NAMALWA (cell line): ENCODE results near the gene LYPD4.
A peak's percentile ranks its signal among the peaks of the same experiment; 100 is the strongest.
"Not testable (repeated sequence)": the region's sequence is repeated elsewhere in the genome, so short reads cannot be mapped to it uniquely, and the experiment has no call there.

Source experiments
- DNase-seq: peaks from one replicate; pipeline ENCODE4 v3.0.0-alpha.2; 2015; ENCODE audit warnings: low spot score

Gene LYPD4, protein sequence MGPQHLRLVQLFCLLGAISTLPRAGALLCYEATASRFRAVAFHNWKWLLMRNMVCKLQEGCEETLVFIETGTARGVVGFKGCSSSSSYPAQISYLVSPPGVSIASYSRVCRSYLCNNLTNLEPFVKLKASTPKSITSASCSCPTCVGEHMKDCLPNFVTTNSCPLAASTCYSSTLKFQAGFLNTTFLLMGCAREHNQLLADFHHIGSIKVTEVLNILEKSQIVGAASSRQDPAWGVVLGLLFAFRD

DNA sequence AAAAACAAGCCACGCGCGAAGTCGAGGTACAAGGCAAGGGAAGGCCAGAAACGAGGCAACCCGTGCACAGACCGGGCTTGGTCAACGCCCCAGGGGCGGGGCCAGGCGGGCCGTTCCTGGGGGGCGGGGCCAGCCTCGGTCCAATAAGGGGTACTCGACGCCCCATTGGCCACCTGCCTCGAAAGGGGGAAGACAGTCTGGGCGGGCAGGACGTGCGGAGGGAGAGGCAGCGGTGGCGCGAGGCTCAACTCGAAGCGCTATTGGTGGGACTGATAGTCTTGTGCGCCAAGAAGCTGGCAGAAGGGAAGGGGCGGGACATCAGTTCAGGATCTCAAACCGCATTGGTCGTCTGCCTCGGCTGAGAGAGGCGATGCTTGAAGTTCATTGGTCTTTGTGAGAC, at the start of gene LYPD4:
TSS of gene LYPD4 (minus strand) at position 83 of the 400 bp plus-strand sequence. CDS start 5,398 bp downstream, outside the sequence.
- peak; percentile 25 for DNase-seq

DNA sequence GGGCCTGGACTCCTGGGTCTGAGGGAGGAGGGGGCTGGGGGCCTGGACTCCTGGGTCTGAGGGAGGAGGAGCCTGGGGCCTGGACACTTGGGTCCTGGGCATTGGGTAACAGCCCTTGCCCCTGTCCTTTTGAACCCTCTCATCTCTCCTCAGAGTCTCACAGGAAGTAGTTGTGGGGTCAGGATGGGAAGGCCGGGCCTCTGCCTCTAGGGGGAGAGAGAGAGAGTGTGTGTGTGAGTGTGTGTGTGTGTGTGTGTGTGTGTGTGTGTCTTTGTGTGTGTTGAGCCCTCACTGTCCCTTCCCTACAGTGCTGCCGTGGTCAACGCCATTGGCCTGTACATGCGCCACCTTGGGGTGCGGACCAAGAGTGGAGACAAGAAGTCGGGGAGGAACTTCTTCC, 49.4 kb upstream of the LYPD4 start:
- DNase-seq, result no peak

DNA sequence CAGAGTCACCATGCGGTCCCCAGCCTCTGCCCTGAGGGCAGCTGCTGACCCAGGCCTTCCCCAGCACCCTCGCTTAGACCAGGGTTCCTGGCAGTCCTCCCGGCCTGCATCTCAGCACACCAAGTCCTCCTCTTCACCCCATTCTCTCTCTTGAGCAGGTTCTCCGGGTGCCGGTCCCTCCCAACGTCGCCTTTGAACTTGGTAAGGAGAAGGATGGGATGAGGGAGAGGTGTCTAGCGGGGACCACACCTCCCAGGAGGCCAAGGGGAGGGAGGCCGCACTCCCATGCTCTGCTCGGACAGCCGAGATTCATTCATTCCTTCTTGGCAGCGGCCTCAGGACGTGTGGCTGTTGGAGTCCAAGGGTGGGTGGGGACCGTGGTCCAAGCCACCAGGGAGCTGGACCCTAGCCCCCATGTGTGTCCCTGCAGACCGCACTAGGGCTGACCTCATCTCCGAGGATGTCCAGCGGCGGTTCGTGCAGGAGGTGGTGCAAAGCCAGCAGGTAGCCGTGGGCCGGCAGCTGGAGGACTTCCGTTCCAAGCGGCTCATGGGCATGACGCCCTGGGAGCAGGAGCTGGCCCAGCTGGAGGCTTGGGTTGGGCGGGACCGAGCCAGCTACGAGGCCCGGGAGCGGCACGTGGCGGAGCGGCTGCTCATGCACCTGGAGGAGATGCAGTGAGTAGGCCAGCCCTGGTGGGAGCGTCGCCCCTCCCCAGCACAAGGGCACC, 47.9 kb upstream of the LYPD4 start:
- no peak for DNase-seq

DNA sequence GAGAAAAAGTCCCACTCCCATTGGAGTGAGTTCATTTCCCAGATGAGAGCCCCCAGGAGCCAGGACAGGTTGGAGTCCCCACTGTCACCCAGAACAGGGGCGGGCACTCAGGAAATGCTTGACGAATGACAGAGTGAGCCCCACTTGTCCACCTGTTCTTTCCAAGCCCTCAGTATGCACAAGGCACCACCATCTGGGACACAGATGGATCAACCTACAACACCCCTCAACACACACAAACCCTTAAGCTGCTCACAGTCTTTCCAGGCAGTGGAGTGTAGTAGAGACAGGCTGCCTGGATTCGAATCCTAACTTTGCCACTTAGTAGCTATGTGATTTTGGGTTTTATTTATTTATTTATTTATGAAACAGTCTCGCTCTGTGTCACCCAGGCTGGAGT, 46.5 kb upstream of the LYPD4 start:
- DNase-seq, result no peak

DNA sequence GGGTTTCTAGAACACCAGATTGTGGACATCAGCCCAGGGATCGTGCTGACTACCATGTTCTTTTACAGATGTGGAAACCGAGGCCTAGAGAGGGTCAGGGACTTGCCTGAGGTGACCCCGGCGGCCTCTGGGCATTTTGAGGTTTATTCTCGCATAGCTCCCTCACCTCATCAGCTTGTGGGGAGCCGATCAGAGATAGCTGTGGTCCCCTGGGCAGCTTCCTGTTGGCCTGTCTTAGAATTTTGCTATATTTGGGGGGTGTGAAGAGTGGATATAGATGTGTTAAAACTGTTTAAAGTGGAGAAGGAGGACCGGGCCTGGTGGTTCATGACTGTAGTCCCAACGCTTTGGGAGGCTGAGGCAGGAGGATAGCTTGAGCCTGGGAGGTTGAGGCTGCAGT, 45.4 kb upstream of the LYPD4 start:
- no peak for DNase-seq

DNA sequence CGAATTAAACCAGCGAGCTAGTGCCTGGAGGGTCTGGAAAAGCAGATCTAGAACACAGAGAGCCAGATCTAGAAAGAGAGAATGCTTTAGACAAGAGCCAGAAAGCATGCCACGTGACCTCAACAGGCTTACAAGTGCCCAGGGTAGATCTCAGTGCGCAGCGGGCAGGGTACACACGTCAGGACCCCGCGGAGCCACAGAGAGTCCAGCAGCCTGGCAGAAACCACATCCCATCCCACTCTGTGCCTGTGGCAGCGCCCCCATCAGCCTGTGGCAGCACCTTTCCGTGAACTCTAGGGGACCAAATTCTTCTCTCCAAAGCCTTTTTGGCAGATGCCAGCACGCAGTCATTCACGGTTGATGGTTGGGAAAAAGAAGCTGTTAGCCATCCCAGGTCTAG, 44.4 kb upstream of the LYPD4 start:
- no peak for DNase-seq

DNA sequence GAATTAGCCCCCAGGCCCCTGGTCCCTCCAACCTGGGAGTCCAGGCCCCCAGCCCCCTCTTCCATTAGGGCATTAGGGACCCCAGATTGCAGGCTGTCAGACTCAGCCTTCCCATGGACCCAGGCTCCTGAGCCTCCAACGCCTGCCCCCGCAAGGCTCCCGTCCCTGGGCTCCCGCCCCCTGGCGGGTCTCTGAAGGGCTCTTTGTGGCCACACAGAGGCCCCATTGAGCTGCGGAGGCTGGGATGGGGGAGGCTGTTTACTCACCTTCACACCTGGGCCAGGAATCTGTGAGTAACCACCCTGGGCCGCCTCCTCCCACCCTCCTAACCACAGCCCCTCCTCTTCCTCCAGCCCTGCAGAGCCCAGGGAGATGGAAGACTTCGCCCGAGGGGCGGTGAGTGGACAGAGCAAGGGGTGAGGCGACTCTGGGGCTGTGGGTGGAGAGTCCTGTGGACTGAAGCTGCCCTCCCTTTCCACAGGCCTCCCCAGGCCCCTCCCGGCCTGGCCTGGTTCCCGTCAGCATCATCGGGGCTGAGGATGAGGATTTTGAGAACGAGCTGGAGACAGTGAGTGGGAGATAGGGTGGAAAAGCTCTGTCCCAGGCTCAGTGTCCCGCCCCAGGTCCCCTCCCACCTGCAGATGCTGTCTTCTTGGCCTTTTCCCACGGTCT, 43.4 kb upstream of the LYPD4 start:
- DNase-seq, result peak; percentile 59

DNA sequence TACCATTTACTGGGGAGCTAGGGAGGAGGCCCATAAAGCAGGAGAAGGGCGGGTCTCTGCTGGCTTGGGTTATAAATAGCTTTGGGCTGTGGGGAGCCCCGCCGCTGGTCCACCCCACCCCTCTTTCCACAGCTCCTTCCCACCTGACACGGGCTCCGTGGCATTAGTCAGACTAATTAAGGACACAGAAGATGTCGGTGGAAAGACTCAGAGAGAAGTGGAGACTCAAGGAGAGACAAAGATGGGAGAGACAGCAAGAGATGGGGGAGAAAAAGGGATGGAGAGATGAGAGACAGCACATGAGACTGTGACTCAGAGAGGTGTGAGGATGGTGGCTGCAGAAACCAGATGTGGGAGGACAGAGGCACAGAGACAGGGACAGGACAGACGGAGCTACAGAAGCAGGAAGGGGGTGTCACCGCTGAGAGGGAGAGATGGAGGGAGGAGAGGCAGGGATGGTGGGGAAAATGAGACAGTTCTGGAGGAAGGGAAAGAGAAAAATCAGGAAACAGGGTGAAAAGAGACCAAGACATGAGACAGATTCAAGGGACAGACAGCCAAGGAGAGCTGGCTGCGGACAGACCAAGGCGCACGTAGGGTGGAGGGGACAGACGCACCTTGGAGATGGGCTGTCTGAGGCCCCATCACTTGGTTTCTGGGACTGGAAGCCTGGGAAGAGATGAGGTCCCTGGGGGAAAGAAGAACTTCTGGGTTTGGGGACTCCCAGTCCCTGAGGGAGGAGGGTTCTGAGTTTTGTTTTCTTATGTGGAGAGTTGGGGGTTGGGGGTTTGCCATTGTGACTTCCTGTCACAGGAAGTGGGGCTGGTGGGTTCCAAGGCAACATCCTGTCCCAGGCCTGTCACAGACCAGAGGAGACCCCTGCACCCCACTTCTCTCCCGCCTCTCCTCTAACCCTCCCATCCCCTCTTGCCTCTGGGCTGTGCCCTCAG, 42.6 kb upstream of the LYPD4 start:
- DNase-seq, result peak; percentile 69

DNA sequence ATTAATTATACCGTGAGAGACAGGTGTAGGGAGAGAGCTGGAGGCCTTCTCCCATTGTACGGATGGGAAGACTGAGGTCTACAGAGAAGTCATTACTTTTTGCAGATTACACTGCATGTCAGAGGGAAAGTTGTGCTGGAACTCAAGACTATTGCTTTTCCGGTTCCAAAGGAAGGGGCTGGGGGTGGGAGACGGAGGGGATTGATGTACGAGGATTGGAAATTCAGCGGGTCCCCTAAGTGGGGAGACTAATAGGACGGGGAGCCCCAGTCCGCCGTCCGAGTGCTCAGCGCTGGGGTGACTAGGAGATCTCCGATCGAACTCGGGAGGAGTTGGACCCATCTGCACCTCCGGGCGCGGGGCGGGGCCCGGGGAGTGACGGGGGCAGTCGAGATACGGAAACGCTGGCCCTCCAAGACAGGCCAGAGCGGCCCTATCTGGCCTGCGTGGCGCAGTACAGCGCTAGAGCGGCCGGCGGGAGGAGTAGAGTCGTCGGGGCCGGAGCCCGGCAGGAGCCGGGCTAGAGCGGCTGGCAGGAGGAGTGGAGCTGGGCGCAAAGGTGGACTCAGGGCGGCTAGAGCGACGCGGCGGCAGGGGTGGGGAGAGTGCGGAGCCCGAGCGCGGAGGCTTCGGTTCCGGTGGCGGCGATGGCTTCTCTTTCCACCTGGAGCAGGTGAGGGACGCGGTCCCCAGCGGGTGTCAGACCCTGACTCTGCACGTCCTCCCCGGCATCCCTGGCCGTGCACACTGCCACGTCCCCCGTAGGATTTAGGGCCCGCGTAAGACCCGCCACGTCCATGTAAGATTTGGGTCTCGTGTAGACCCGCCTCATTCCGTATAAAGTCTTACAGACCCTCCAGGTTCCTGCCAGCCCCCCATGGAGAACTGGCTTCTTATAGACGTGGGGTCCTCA, 39.6 kb upstream of the LYPD4 start:
- peak; percentile 96 for DNase-seq

DNA sequence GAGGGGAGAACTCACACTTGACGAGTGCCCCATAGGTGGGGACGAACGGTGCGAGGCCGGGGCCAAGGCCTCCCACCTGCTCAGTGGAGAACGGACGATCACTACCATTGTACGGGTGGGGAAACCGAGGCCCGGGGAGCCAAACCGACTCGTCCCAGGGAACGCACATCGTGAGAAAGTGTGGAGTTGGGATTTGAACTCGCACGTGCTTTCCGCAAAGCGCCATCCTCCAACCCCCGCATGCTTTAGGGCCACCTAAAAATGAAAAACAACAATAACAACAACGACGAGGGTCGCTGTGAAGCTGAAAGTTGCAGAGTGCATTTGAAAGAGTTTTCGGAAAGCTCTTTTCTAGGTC, 39.0 kb upstream of the LYPD4 start:
- DNase-seq, result peak; percentile 69

DNA sequence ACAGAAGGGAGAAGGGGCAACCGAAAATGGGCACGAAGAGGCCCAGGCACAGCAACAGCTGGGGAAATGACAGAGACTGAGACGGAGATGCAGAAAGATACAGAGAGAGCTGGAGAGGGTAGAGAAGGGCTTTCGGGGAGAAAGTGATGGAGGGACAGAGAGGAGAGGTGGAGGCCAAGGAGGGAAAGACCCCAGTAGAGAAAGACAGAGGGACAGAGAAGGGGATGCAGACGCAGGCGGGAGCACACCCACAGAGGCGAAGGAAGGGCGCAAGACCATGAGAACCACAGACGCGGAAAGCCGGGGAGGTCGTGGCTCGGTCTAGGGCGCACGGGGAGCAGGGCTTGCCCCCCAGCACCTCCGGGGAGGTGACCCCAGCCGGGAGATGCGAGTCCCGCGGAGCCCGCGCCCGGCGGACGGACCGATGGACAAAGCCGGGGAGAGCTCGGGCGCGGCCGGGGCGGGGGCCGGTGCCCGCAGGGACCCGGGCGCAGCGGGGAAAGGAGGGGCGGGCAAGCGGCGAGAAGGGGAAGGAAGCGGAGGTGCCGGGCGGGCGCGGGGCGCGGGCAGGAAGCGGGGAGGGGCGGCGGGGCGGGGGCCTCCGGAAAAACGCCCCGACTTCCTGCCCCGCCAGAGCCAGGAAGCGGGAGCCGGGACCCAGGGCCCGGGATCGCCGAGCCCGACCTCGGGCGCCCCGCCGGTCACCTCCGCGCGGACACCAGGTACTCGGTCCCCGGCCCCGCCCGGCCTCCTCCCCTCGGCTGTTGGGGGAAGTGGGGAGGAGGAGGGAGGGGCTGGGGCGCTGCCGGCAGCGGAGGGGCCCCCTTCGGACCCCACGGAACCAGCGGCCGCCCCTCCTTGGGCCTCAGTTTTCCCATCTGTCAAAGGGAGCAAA, 38.3 kb upstream of the LYPD4 start, which contains the start of gene ARHGEF1:
TSS of gene ARHGEF1 (plus strand) at position 617 of the 895 bp plus-strand sequence. CDS start 4,899 bp downstream, outside the sequence.
- peak; percentile 65 for DNase-seq

DNA sequence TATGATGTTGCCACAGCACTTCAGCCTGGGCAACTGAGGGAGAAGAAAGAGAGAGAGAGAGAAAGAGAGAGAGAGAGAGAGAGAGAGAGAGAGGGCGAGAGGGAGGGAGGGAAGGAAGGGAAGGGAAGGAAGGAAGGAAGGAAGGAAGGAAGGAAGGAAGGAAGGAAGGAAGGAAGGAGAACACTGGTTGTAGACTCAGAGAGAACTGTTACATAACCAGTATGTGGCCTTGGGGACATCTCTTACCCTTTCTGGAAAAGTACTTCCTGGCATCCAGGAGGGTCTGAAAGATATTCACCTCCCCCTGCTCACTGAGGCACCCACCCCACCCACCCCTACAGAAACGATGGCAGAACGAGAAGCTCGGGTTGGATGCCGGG, 35.8 kb upstream of the LYPD4 start:
- DNase-seq, result no peak

DNA sequence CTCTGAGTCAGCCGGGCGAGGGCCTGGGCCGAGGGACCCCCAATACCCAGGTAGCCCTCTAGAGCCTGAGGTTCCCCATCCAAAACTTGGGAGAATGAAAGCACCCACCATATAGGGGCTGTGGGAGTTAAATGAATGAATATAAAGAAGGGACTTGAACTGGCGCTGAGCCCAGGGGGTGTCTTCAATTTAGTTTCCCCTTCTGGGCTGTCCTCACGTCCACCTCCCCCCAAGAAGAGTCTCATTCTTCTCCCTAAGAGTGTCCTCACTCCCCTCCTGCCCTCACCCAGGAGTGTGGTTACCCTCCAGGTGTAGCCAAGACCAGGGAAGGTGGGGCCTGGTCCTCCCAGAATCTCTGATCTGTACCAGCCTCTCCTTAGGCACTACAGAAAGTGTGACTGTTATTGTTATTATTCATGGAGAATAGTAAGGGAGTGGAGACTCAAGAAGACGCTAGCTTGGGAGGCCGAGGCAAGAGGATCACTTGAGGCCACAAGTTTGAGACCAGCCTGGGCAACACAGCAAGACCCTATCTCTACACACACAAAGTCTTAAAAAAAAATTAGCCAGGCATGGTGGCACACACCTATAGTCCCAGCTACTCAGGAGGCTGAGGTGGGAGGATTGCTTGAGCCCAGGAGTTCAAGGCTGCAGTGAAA, 35.3 kb upstream of the LYPD4 start:
- no peak for DNase-seq

DNA sequence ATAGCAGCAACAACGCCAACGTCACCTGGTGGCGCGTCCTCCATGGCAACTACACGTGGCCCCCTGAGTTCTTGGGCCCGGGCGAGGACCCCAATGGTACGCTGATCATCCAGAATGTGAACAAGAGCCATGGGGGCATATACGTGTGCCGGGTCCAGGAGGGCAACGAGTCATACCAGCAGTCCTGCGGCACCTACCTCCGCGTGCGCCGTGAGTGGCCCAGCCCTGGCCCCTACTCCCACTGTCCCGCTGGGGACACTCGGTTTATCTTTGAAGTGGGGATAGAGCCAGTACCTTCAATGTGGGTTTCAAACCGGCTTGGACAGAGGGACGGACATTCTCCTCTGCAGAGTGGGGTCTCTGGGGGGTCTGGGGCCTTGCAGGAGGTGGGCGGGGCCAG, 34.6 kb upstream of the LYPD4 start:
- DNase-seq, result no peak

DNA sequence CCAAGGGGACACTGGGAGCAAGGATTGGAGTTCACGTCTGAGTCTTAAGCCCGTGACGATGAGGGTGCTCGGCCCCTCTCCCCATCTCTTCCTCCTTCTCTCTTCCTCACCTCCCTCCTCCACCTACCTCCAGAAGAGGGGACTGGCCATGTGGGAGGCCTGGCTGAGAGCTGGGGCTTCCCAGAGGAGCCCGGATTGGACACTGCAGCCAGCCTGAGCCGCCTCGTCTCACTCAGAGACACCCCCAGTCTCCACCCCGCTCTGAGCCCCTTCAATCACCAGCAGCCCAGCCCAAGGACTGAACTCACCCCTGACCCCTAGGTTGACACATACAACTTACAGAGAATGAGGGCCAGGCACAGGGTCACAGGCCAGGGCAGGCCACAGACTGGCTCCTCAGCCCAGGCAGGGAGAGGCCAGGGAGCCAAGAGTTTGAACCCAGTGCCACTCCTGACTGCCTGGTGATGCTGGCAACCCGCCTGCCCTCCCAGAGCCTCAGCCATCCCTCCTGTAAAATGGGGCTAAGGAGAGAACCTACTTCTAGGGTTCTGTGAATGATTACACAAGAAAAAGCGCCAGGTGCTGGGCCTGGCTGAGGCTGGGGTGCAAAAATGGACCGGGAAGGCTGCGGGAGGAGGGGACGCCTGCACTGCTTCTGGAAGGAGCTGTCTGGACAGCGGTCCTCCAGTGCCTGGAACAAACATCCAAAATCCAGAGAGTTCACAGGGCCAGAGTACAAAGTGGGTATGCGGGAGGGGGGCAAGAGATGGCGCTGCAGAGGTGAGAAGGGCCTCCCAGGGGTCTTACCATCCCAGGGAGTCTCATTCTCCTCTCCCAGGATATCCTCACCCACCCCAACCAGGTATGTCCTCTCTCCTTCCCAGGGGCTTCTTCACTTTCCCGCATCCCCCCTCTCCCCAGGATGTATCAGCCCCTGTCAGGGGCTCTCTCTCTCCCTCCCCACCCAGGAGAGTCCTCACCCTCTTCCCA, 33.7 kb upstream of the LYPD4 start:
- no peak for DNase-seq

DNA sequence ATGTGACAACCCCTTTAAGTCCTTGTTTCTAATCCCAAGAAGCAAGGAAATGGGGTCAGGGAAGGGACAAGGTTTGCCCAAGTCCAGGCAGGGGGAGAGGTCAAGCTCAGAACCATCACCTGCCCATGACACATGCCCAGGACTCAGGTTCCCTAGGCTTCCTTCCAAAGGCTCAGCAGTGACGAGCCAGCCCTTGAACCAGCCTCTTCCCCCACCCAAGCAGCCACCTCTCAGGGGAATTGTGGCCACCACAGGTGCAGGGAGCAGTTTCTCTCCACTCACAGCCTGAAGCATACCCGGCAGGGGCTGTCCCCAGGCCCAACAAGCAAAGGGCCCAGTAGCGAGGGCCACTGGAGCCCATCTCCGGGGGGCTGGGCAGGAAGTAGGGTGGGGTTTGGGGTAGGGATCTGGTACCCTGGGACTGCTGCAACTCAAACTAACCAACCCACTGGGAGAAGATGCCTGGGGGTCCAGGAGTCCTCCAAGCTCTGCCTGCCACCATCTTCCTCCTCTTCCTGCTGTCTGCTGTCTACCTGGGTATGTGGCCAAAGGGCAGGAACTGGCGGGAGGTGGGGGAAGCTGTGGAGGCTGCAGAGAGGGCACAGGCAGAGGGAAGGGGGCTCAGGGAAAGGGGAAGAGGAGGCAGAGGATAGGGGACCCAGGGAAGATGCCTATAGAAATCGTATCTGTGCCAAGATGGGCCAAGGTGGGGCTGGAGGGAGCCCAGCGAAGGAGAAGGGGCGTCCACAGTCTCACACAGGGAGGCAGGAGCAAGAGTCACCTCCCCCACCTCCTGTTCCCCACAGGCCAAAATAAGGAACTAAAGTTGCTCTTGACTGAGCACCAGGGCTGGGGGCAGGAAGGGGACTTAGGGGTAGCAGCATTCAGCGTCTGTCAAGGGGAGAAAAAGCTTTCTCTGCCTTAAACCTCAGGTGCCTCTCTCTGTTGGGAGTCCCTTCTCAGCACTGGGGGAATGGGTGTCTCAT, 32.7 kb upstream of the LYPD4 start, which contains the start of gene CD79A:
TSS of gene CD79A (plus strand) at position 433 of the 986 bp plus-strand sequence. CDS start at position 459, 26 bp downstream.
- DNase-seq, result peak; percentile 98

DNA sequence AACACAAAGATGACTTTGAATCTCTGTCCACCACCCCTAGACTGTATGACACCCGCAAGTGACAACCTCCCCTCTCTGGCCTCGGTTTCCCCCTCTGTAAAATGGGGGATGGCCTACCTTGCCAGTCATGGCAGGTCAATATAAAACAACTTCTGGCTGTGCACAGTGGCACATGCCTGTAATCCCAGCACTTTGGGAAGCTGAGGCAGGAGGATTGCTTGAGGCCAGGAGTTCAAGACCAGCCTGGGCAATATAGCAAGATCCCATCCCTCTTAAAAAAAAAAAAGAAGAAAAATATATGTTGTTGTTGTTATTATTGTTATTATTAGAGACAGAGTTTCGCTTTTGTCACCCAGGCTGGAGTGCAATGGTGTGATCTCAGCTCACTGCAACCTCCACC, 31.5 kb upstream of the LYPD4 start:
- not testable (repeated sequence) for DNase-seq
